GM12872 (cell line): ENCODE data around the gene SEMA5A.

ENCODE experiments used
- CTCF ChIP-seq: IDR thresholded peaks from 3 replicates; pipeline ENCODE4 v1.5.1; 2011; ENCODE audit warnings: low read depth, mild to moderate bottlenecking, low read length, moderate library complexity; ENCODE audit not compliant: insufficient read depth

Gene SEMA5A

GRCh38 chr5:9395706-9396105 lies 150.2 kb downstream of the SEMA5A start:
- TF ChIP-seq CTCF: no peak

GRCh38 chr5:9394221-9394620 lies 151.7 kb downstream of the SEMA5A start:
- no peak for TF ChIP-seq CTCF

GRCh38 chr5:9392625-9393024 lies 153.2 kb downstream of the SEMA5A start:
- TF ChIP-seq CTCF: no peak

- TF ChIP-seq CTCF: no peak
These were observed 154.8 kb downstream of the SEMA5A start for GRCh38 chr5:9391080-9391479.

GRCh38 chr5:9390113-9390512 lies 155.8 kb downstream of the SEMA5A start:
- TF ChIP-seq CTCF: no peak

- no peak for TF ChIP-seq CTCF
These were observed 156.8 kb downstream of the SEMA5A start for GRCh38 chr5:9388941-9389674.

GRCh38 chr5:9387879-9388278 lies 158.0 kb downstream of the SEMA5A start:
- TF ChIP-seq CTCF: no peak
